GM21360 (cell line): ENCODE results near the gene CPSF3.

Experiments
- ATAC-seq: cut with Tn5 transposase; IDR thresholded peaks from one replicate; pipeline ENCODE4 v1.9.1; 2021; ENCODE audit warnings: mild to moderate bottlenecking, moderate library complexity; ENCODE audit not compliant: unreplicated experiment

Gene CPSF3

GRCh38 chr2:9462886-9463697 lies 39.6 kb downstream of the CPSF3 start:
- no peak for ATAC-seq

GRCh38 chr2:9463698-9464034 lies 40.2 kb downstream of the CPSF3 start:
- ATAC-seq, result no peak

- ATAC-seq, result no peak
Measured at GRCh38 chr2:9465170-9465569, 41.7 kb downstream of the CPSF3 start.

GRCh38 chr2:9466147-9466683 lies 42.8 kb downstream of the CPSF3 start:
- no peak for ATAC-seq

- ATAC-seq, result no peak
Measured at GRCh38 chr2:9467687-9468086, 44.2 kb downstream of the CPSF3 start.

GRCh38 chr2:9471206-9471605 lies 47.8 kb downstream of the CPSF3 start:
- no peak for ATAC-seq

- no peak for ATAC-seq
Measured at GRCh38 chr2:9472511-9472910, 49.1 kb downstream of the CPSF3 start.

- no peak for ATAC-seq
Measured at GRCh38 chr2:9473308-9473984, 50.0 kb downstream of the CPSF3 start.

GRCh38 chr2:9473985-9474360 lies 50.5 kb downstream of the CPSF3 start:
- no peak for ATAC-seq

- peak; percentile 57 for ATAC-seq
Measured at GRCh38 chr2:9474361-9475057, 51.1 kb downstream of the CPSF3 start, which contains the start of gene IAH1. Gene IAH1 (plus strand): TSS chr2:9474551. CDS start chr2:9474567, 16 bp downstream.

GRCh38 chr2:9477914-9478313 lies 54.5 kb downstream of the CPSF3 start:
- no peak for ATAC-seq

- no peak for ATAC-seq
Measured at GRCh38 chr2:9478526-9478925, 55.1 kb downstream of the CPSF3 start.

GRCh38 chr2:9480157-9480556 lies 56.7 kb downstream of the CPSF3 start:
- ATAC-seq, result no peak

- no peak for ATAC-seq
Measured at GRCh38 chr2:9483107-9483506, 59.7 kb downstream of the CPSF3 start.

- no peak for ATAC-seq
Measured at GRCh38 chr2:9484533-9484932, 61.1 kb downstream of the CPSF3 start.

GRCh38 chr2:9488583-9489547 lies 65.4 kb downstream of the CPSF3 start:
- no peak for ATAC-seq

- ATAC-seq, result no peak
Measured at GRCh38 chr2:9490789-9491188, 67.3 kb downstream of the CPSF3 start.

- no peak for ATAC-seq
Measured at GRCh38 chr2:9492927-9493326, 69.5 kb downstream of the CPSF3 start.

GRCh38 chr2:9493478-9493877 lies 70.0 kb downstream of the CPSF3 start:
- ATAC-seq, result no peak

- ATAC-seq, result no peak
Measured at GRCh38 chr2:9494081-9494480, 70.6 kb downstream of the CPSF3 start.
